Loucy (cell line): ENCODE data around the gene SERPINE1.

Experiments
- H2AFZ ChIP-seq: fragments of 200-600 bp; sonication (generic); 2 replicates; pipeline ENCODE4 v1.6.0; 2016; ENCODE audit warnings: antibody characterized with exemption, mild to moderate bottlenecking, low read length, moderate library complexity
- H3F3A ChIP-seq: fragments of 200-600 bp; 2 replicates; pipeline ENCODE4 v1.6.0; 2016; ENCODE audit warnings: antibody characterized with exemption, low read depth, mild to moderate bottlenecking
- H3K27me3 ChIP-seq: fragments of 200-600 bp; sonication (generic); 2 replicates; pipeline ENCODE4 v1.6.1; 2014; ENCODE audit warnings: low read length, mild to moderate bottlenecking; ENCODE audit not compliant: insufficient read depth, poor library complexity, severe bottlenecking
- H3K36me3 ChIP-seq: fragments of 200-600 bp; sonication (generic); 2 replicates; pipeline ENCODE4 v1.6.1; 2016; ENCODE audit warnings: low read length; ENCODE audit not compliant: insufficient read depth
- H3K4me1 ChIP-seq: fragments of 200-600 bp; sonication (generic); 2 replicates; pipeline ENCODE4 v1.5.1; 2014; ENCODE audit warnings: low read length, mild to moderate bottlenecking; ENCODE audit not compliant: insufficient read depth, poor library complexity, severe bottlenecking
- H3K4me2 ChIP-seq: fragments of 200-600 bp; sonication (generic); 2 replicates; pipeline ENCODE4 v1.6.0; 2014; ENCODE audit warnings: antibody characterized with exemption, low read length, low read depth, mild to moderate bottlenecking; ENCODE audit not compliant: poor library complexity, severe bottlenecking
- H3K4me3 ChIP-seq: fragments of 200-600 bp; sonication (generic); 2 replicates; pipeline ENCODE4 v1.5.1; 2014; ENCODE audit warnings: low read length, mild to moderate bottlenecking, mixed read lengths; ENCODE audit not compliant: poor library complexity, severe bottlenecking
- H3K79me2 ChIP-seq: fragments of 200-600 bp; sonication (generic); 2 replicates; pipeline ENCODE4 v1.6.1; 2014; ENCODE audit warnings: low read length; ENCODE audit not compliant: insufficient read depth
- H3K9ac ChIP-seq: fragments of 200-600 bp; sonication (generic); 2 replicates; pipeline ENCODE4 v1.6.0; 2014; ENCODE audit warnings: mild to moderate bottlenecking, low read depth, low read length, moderate library complexity; ENCODE audit not compliant: poor library complexity, severe bottlenecking
- H3K9me2 ChIP-seq: fragments of 200-600 bp; sonication (generic); replicated peaks from 2 replicates; pipeline ENCODE4 v1.6.1; 2016; ENCODE audit warnings: low read depth, low read length, mixed read lengths
- H3K9me3 ChIP-seq: fragments of 200-600 bp; sonication (generic); 2 replicates; pipeline ENCODE4 v1.6.1; 2014; ENCODE audit warnings: mild to moderate bottlenecking, antibody characterized with exemption, low read length, low read depth; ENCODE audit not compliant: insufficient read depth
- H4K20me1 ChIP-seq: fragments of 200-600 bp; sonication (generic); 2 replicates; pipeline ENCODE4 v1.6.0; 2014; ENCODE audit warnings: antibody characterized with exemption, low read length, mild to moderate bottlenecking; ENCODE audit not compliant: insufficient read depth, poor library complexity, severe bottlenecking
- EZH2phosphoT487 ChIP-seq: fragments of 200-600 bp; IDR thresholded peaks from 2 replicates; pipeline ENCODE4 v1.6.1; 2018; ENCODE audit warnings: antibody characterized with exemption, mild to moderate bottlenecking, moderate library complexity, borderline replicate concordance
- TF ChIP-seq, protein P1 (sequence below): fragments of 200-600 bp; sonication (generic); conservative IDR thresholded peaks from 2 replicates; pipeline ENCODE4 v1.5.1; 2014; ENCODE audit warnings: mild to moderate bottlenecking, antibody characterized with exemption, low read length

Gene SERPINE1

DNA sequence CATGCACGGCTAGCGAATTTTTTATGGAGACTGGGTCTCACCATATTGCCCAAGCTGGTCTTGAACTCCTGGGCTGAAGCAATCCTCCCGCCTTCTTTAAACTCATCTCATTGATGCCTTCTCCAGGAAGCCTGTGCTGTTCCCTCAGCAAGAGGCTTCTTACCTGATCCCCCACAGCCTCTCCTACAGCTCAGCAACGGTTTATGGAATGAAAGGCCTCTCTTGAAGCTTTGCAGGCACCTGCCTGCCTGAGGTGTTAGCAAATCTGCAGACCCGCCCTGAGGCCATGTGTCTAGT, 42.1 kb upstream of the SERPINE1 start:
- H3K9me3 ChIP-seq: no peaks in the 10 kb centered on the region
- H3K27me3 ChIP-seq: no peaks in the 10 kb centered on the region
- peak overlapping the region; percentile 75 for H3K4me2 ChIP-seq
- peak overlapping the region; percentile 79 for H2AFZ ChIP-seq
- no peaks in the 10 kb centered on the region for H3K9me2 ChIP-seq
- H3K9ac ChIP-seq: peak overlapping the region; percentile 97
- H3K4me1 ChIP-seq: peaks cover 18% of the 10 kb centered on the region
- peaks cover 9% of the 10 kb centered on the region; the same call in 1 of the 2 replicates for H3K36me3 ChIP-seq
- TF ChIP-seq EZH2phosphoT487: no peak
- TF ChIP-seq, protein P1, sequence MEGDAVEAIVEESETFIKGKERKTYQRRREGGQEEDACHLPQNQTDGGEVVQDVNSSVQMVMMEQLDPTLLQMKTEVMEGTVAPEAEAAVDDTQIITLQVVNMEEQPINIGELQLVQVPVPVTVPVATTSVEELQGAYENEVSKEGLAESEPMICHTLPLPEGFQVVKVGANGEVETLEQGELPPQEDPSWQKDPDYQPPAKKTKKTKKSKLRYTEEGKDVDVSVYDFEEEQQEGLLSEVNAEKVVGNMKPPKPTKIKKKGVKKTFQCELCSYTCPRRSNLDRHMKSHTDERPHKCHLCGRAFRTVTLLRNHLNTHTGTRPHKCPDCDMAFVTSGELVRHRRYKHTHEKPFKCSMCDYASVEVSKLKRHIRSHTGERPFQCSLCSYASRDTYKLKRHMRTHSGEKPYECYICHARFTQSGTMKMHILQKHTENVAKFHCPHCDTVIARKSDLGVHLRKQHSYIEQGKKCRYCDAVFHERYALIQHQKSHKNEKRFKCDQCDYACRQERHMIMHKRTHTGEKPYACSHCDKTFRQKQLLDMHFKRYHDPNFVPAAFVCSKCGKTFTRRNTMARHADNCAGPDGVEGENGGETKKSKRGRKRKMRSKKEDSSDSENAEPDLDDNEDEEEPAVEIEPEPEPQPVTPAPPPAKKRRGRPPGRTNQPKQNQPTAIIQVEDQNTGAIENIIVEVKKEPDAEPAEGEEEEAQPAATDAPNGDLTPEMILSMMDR: no peak
- H3F3A ChIP-seq: no peaks in the 10 kb centered on the region
- peaks cover 45% of the 10 kb centered on the region for H3K79me2 ChIP-seq
- H4K20me1 ChIP-seq: peaks cover 16% of the 10 kb centered on the region
- peak overlapping the region; percentile 100 for H3K4me3 ChIP-seq

DNA sequence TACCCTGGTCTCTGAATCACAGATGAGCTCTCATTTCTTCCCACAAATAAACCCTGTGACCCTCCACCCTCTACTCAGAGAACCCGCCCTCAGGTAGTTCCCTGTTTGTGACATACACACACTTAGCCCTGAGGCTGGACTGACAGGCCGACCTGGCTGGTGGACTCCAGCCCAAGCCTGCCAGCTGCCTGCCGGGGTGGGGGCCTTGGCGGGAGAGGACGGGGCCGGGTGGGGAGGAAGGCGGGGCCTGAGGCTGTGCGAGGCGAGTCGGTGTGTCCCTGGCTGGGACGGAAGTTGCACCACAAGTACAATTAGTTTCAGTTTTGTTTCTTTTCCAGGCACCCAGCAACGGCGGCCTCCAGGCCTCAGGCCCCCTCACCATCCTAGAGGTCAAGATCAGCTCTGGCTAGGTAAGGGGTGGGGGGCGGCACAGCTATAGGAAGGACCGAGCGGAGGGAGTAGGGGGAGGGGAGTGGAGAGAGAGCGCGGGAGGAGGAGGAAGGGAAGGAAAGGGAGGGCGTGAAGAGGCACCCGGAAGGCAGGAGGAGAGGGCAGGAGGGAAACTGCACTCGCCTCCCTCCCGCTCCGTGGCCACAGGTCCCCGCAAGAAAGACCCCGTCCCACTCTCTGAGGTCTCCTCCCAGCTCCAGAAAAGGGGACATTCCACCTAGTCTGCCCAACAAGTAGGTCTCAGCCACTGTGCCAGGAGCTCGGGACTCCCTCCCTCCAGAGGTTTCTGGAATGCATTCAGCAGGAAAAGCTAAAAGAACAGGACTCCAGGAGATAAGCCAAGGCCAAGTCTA, 41.5 kb upstream of the SERPINE1 start, which contains the start of gene TRIM56:
TRIM56 (plus strand) TSS at position 320 of the 803 bp plus-strand sequence. CDS start 1,832 bp downstream, outside the sequence.
- Histone ChIP-seq H3K27me3 (no peaks in the 10 kb centered on the region), H4K20me1 (peaks cover 16% of the 10 kb centered on the region), H2AFZ (peak within 1 kb of the TSS; percentile 79), H3K9me2 (no peaks in the 10 kb centered on the region), H3K9me3 (no peaks in the 10 kb centered on the region), H3K79me2 (peaks cover 51% of the 10 kb centered on the region), H3K36me3 (peaks cover 9% of the 10 kb centered on the region; the same call in 1 of the 2 replicates), H3K4me2 (peak within 1 kb of the TSS; percentile 75), H3K9ac (peak within 1 kb of the TSS; percentile 97), H3K4me3 (peak within 1 kb of the TSS; percentile 100), H3F3A (no peaks in the 10 kb centered on the region), H3K4me1 (peaks cover 18% of the 10 kb centered on the region)
- TF ChIP-seq, protein P1: no peak
- no peak for TF ChIP-seq EZH2phosphoT487

DNA sequence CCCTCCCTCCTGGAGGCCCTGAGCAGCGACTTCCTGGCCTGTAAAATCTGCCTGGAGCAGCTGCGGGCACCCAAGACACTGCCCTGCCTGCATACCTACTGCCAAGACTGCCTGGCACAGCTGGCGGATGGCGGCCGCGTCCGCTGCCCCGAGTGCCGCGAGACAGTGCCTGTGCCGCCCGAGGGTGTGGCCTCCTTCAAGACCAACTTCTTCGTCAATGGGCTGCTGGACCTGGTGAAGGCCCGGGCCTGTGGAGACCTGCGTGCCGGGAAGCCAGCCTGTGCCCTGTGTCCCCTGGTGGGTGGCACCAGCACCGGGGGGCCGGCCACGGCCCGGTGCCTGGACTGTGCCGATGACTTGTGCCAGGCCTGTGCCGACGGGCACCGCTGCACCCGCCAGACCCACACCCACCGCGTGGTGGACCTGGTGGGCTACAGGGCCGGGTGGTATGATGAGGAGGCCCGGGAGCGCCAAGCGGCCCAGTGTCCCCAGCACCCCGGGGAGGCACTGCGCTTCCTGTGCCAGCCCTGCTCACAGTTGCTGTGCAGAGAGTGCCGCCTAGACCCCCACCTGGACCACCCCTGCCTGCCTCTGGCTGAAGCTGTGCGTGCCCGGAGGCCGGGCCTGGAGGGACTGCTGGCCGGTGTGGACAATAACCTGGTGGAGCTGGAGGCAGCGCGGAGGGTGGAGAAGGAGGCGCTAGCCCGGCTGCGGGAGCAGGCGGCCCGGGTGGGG, 39.4 kb upstream of the SERPINE1 start:
- Histone ChIP-seq H3K9me2 (no peaks in the 10 kb centered on the region), H3F3A (no peaks in the 10 kb centered on the region), H3K36me3 (peaks cover 9% of the 10 kb centered on the region; the same call in 1 of the 2 replicates), H3K79me2 (peaks cover 51% of the 10 kb centered on the region), H2AFZ (no peak overlapping the region), H3K4me3 (peak overlapping the region; percentile 100), H3K27me3 (no peaks in the 10 kb centered on the region), H3K4me1 (peaks cover 18% of the 10 kb centered on the region), H3K4me2 (peak overlapping the region; percentile 75), H3K9ac (no peak overlapping the region), H4K20me1 (peaks cover 16% of the 10 kb centered on the region), H3K9me3 (no peaks in the 10 kb centered on the region)
- TF ChIP-seq, protein P1: no peak
- TF ChIP-seq EZH2phosphoT487: no peak
